Measurements from ENCODE around the gene TAF5L.
"Not testable (repeated sequence)": the region's sequence is repeated elsewhere in the genome, so short reads cannot be mapped to it uniquely, and the experiment has no call there.

TAF5L gene

DNA sequence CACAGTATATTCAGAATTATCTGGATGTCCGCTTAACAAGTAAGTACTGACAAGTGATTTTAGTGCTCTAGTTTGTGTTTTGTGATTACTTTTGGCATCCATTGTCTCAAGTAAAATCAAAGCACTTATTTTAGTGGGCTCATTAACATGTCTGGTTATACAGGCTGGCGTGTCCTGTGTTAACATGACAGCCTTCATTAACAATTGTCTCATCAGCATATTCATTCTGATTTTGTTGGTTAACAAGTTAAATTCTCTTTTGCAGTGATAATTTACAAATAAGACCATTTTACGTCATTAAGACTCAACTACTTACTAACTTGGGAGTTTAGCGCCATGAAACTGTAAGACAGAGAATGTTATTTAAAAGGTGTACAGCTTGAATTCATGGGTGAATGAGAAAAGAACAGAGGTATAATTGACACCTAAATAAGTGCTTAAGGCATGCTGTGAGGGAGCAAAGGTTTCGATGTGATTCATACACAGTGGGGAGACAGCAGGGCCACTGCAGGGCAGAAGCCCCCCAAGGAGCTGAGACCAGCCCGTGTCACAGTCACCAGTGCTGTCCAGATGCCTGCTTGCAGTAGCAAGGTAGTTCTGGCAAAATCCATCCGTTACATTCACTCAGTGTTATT lies 22.4 kb downstream of the TAF5L start:
- peaks cover 62% of the 10 kb centered on the region for H3K36me3 Mint-ChIP-seq (ENCODE audit: low read depth)
- no peak overlapping the region for H3K4me3 Mint-ChIP-seq
- H3K4me1 Mint-ChIP-seq: peaks cover 6% of the 10 kb centered on the region
- H3K27ac Mint-ChIP-seq: no peak overlapping the region
- no peak for DNase-seq
- no peaks in the 10 kb centered on the region for H3K27me3 Mint-ChIP-seq (ENCODE audit: low read depth, poor library complexity)
- no peak for TF ChIP-seq CTCF (IDR thresholded peaks at IDR 0.05)
- no peaks in the 10 kb centered on the region for H3K9me3 Mint-ChIP-seq

GRCh38 chr1:229600229-229600628 lies 25.7 kb downstream of the TAF5L start:
- Mint-ChIP-seq H3K36me3 (ENCODE audit: low read depth) (peaks cover 48% of the 10 kb centered on the region), H3K9me3 (no peaks in the 10 kb centered on the region), H3K4me1 (peaks cover 6% of the 10 kb centered on the region), H3K27ac (peak overlapping the region; percentile 9), H3K4me3 (no peak overlapping the region), H3K27me3 (ENCODE audit: low read depth, poor library complexity) (no peaks in the 10 kb centered on the region)
- DNase-seq: no peak
- no peak for TF ChIP-seq CTCF (IDR thresholded peaks at IDR 0.05)

DNA sequence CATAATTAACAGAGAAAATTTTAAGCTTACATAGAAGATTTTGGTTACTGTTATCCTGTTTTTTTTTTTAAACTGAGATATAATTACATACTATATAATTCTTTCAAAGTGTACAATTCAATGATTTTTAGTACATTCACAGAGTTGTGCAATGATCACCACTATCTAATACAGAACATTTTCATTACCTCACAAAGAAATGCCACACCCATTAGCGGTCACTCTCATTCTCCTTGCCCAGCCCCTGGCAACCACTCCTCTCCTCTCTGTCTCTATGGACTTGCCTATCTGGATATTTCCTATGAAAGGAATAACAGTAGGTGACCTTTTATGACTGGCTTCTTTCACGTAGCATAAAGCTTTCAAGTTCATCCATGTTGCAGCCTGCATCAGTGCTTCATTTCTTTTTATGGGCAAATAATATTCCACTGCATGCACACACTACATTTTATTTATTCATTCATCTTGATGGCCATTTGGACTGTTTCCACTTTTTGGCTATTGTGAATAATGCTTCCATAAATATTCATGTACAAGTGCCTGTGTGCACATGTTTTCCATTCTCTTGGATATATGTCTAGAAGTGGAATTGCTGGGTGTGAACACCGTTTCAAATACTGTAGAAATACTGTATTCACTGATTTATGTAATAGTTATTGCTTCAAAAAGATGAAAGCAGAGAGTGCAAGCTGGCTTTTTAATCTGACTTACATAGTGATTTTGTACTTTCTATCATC lies 26.5 kb downstream of the TAF5L start:
- Mint-ChIP-seq H3K4me1 (peaks cover 6% of the 10 kb centered on the region), H3K27ac (no peak overlapping the region), H3K4me3 (no peak overlapping the region), H3K9me3 (no peaks in the 10 kb centered on the region), H3K27me3 (ENCODE audit: low read depth, poor library complexity) (no peaks in the 10 kb centered on the region), H3K36me3 (ENCODE audit: low read depth) (peaks cover 43% of the 10 kb centered on the region)
- no peak for DNase-seq
- no peak for TF ChIP-seq CTCF (IDR thresholded peaks at IDR 0.05)

DNA sequence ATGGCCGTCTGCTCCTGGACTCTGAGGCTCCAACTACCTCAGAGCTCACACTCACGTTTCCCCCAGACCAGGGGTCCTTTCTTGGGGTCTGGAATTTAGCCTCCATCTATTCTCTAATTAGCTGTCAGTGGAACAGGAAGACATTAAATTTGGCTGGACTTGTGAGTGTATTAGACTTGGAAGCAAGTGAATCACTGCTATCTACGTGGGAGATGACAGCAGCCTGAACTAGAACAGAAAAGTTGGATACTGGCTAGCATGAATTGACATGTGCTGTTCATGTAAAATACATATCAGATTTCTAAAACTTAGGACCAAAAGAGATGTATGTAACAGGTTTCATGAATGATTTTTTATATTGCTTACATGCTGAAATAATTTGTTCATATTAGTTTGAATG lies 28.0 kb downstream of the TAF5L start:
- no peak for DNase-seq
- H3K4me1 Mint-ChIP-seq: peaks cover 6% of the 10 kb centered on the region
- H3K27me3 Mint-ChIP-seq (ENCODE audit: low read depth, poor library complexity): peaks cover 4% of the 10 kb centered on the region
- peaks cover 49% of the 10 kb centered on the region for H3K36me3 Mint-ChIP-seq (ENCODE audit: low read depth)
- no peak overlapping the region for H3K4me3 Mint-ChIP-seq
- no peaks in the 10 kb centered on the region for H3K9me3 Mint-ChIP-seq
- no peak overlapping the region for H3K27ac Mint-ChIP-seq
- no peak for TF ChIP-seq CTCF (IDR thresholded peaks at IDR 0.05)

DNA sequence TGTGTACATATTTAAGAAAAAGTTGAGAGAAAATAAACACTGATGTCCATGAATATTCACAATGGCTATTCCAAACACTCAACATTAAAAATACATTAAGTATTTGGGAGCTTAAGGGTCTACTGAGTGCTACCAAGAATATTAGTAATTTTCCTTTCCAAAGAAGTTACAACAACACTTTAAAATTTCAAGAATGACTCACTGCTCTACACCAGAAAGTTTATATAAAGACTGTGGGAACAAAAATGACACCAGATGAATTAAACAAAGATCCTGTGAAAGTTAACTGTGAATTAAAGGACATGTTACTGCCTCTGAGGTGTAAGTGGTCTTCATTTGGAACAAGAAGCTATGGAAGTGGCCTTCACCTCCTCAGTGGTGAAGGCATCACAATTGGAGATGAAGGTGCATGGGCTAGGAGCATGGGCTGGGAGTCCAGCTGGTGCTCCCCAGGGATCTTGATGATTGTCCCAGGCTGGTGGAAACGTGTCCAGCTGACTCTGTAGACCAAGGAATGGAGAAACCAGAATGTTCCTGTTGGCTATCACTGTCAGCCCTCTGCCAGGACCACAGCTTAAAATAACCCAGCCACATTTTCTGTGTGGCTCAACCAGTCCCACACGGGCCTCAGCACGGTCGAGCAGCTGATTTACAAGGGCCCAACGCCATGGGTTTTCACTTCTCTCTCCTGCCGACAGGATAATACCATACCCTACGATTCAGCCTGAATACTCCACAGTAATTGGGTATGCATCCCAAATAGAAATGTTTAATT lies 28.8 kb downstream of the TAF5L start:
- no peak for TF ChIP-seq CTCF (IDR thresholded peaks at IDR 0.05)
- peaks cover 6% of the 10 kb centered on the region for H3K4me1 Mint-ChIP-seq
- H3K9me3 Mint-ChIP-seq: no peaks in the 10 kb centered on the region
- peaks cover 41% of the 10 kb centered on the region for H3K36me3 Mint-ChIP-seq (ENCODE audit: low read depth)
- no peak for DNase-seq
- H3K27ac Mint-ChIP-seq: no peak overlapping the region
- H3K27me3 Mint-ChIP-seq (ENCODE audit: low read depth, poor library complexity): peaks cover 4% of the 10 kb centered on the region
- no peak overlapping the region for H3K4me3 Mint-ChIP-seq

DNA sequence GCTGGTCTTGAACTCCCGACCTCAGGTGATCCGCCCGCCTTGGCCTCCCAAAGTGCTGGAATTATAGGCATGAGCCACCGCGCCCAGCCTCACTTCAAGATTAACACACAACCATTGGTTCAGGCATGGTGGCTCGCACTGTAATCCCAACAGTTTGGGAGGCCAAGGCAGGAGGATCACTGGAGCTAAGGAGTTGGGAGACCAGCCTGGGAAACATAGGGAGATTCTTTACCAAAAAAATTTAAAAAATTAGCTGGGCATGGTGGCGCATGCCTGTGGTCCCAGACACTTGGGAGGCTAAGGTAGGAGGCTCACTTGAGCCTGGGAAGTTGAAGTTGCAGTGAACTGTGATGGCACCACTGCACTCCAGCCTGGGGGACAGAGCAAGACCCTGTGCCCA lies 30.0 kb downstream of the TAF5L start:
- not testable (repeated sequence) for H3K9me3 Mint-ChIP-seq; H3K4me3 Mint-ChIP-seq; H3K27ac Mint-ChIP-seq; H3K27me3 Mint-ChIP-seq (ENCODE audit: low read depth, poor library complexity); DNase-seq; H3K4me1 Mint-ChIP-seq
- peaks cover 33% of the 10 kb centered on the region for H3K36me3 Mint-ChIP-seq (ENCODE audit: low read depth)
